IPS-18c (cell line): ENCODE measurements around the gene MICALL1.
"Not testable (repeated sequence)": the region's sequence is repeated elsewhere in the genome, so short reads cannot be mapped to it uniquely, and the experiment has no call there.

Experiments used
- H3K4me3 ChIP-seq: 2 replicates; pipeline ENCODE4 v1.7.0; 2013; ENCODE audit warnings: low read depth, mild to moderate bottlenecking, low read length, moderate library complexity; ENCODE audit not compliant: insufficient read depth
- H3K9me3 ChIP-seq: one replicate; pipeline ENCODE4 v1.6.1; 2013; ENCODE audit warnings: mild to moderate bottlenecking, low read length, moderate library complexity; ENCODE audit not compliant: control insufficient read depth, insufficient read depth

The MICALL1 gene

DNA sequence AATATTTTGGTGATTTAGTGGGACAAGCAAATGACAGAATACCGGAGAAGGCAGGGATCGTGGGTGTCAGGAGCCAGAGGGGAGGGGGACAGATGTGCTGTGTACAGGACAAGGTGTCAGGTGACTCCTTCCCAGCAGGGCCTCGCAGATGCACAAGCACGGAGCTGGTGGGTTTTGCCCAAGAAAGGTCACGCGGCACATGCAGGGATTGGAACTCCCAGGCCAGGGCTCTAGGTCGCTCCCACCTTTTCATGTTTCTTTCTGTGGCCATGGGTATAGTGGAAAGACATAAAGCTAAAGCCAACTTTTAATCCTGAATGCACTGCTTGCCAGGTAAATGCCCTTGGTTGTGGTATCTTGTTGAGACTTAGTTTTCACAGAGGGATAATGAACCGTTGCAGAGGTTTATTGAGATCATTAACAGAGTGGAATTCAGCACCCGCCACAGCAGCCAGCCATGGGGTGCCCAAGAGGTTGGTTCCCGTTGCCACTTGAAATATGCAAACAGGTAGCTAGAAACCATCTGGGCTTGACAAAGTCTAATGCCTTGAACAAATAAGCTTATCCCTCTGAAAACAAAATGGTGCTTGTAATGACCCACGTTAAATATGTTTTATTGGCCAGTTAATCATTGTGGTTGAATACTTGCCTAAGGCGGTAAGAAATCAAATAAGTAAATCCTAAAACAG lies 37.2 kb downstream of the MICALL1 start:
- H3K4me3 ChIP-seq: no peak overlapping the region
- no peaks in the 10 kb centered on the region for H3K9me3 ChIP-seq

DNA sequence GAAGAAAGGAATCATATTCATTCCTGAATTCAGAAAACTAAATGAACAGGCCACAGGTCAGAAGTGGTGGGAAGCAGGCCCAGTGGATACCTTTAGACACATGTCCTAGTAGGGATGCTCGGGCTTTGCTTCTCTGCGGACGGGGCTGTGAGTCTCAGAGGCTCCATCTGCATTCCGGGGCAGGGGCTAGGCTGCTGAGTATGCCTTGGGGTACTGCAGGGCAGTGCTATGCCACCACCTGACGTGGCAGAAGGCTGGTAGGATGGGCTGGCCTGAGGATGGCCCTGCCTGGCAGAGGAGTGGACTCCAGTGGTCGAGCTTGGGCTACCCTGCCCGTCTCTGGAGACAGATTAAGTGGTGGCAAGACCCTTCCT lies 37.7 kb downstream of the MICALL1 start:
- H3K4me3 ChIP-seq: no peak overlapping the region

DNA sequence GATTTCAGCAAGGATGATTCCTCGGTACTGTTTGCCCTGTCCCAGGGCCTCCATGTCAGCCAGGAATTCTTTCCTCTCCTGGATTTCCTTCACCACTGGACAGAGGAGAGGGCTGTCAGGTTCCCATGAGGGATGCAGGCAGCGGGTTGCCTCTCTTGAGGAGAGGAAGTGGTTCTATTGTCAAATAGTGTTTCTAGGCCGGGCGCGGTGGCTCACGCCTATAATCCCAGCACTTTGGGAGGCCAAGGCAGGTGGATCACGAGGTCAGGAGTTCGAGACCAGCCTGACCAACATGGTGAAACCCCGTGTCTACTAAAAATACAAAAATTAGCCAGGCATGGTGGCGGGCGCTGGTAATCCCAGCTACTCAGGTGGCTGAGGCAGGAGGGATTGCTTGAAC lies 38.3 kb downstream of the MICALL1 start:
- H3K4me3 ChIP-seq, H3K9me3 ChIP-seq: not testable (repeated sequence)

More for the DNA sequence above, 37.7 kb downstream of the MICALL1 start:
- no peaks in the 10 kb centered on the region for H3K9me3 ChIP-seq

DNA sequence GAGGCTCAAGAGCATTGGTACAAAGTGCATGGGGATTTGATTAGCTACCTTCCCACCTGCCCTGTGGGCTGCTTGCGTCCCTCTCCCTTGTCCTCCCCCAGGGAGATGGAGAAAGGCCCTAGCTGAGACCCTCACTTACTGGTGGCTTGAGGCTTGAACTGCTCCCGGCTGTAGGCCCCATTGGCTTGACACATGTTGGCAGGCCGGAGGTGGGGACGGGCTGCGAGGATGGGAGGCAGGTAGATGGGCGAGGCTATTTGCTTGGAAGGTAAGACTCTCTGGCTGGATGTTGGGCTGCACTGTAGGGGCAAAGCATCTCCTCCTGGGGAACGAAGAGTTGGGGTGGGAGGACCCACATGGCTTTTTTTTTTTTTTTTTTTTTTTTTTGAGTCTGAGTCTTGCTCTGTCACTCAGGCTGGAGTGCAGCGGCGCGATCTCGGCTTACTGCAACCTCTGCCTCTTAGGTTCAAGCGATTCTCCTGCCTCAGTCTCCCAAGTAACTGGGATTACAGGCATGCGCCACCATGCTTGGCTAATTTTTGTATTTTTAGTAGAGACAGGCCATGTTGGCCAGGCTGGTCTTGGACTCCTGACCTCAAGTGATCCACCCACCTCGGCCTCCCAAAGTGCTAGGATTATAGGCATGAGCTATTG lies 41.2 kb downstream of the MICALL1 start:
- not testable (repeated sequence) for H3K9me3 ChIP-seq

DNA sequence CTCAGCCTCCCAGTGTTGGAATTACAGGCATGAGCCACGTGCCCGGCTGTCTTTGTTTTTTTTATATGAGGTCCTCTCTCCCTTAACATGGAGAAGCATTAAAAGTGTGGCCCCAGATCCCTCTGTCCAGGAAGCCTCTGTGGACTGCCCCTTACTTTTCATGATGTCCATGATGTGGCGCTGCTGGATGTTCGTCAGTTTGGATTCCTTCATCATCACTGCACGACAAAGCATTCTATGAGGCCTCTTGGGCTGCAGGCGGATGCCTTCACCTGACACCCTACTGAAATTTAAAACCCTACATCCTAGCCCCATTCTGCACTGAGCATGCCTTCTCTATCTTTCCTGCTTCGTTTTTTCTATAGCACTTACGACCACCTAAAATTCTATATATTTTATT lies 45.2 kb downstream of the MICALL1 start:
- no peaks in the 10 kb centered on the region for H3K9me3 ChIP-seq
- no peak overlapping the region for H3K4me3 ChIP-seq

More for the DNA sequence above, 41.2 kb downstream of the MICALL1 start:
- not testable (repeated sequence) for H3K4me3 ChIP-seq

DNA sequence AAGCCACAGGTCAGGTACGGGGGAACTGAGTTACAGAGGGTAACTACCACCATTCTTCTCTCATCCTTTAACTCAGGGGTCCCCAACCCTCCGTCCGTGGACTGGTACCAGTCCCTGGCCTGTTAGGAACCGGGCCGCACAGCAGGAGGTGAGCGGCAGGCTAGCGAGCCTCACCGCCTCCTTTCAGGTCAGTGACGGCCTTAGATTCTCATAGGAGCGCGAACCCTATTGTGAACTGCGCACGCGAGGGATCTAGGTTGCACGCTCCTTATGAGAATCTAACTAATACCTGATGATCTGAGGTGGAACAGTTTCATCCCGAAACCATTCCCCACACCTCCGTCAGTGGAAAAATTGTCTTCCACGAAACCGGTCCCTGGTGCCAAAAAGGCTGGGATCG lies 46.5 kb downstream of the MICALL1 start:
- peak overlapping the region; percentile 99 for H3K4me3 ChIP-seq
- H3K9me3 ChIP-seq: not testable (repeated sequence)

DNA sequence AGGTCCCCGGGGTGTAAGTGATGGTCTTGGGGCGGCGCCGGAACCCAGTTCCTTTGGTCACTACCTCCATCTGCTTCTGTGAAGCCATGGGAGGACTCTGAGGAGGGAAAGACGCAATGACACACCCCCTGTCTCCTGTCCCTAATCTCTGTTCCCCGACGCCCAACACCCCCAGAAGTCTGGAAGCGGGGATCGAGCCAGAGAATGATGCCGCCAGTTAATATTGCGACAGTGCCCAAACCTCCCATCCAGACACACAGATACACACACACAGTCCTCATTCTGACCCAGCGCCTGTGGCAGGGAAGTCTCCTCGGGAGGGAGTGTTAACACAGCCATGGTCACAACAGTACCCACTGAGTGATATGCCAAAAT lies 47.0 kb downstream of the MICALL1 start:
- H3K4me3 ChIP-seq: peak overlapping the region; percentile 99
- no peaks in the 10 kb centered on the region for H3K9me3 ChIP-seq

DNA sequence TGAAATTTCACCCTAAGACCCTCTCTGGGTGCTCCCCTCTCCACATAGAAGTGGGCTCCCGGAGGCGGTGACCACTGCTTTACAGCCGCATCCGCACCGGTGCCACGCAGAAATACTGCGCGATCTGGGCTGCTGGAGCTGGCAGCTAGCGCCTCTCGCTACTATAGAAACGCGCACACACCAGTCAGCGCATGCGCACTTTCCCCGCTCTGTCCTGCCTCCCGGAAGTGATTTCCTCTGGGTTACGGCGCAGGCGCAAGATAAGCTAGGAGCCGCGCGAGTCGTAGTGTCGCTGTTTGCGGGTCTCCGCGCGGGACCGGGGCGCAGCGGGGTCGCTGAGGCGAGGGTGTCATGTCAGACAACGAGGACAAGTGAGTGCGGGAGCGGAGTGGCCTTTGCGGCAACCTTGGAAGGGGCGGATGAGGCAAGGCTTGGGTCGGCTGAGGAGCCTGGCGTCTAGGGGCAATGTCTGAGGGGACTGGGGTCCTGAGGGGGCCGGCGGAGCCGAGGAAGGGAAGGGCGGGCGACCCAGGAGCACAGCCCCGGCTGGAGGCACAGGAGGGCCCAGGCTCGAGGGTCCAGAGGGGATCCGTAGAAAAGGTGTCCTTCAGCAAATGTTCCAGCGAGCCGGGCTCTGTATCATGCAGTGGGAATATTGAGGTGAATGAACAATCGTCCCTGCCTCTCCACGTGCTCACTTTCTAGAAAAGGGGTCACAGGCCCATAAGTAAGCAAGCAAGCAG lies 47.5 kb downstream of the MICALL1 start, which contains the start of the genes C22orf23 and POLR2F:
Gene C22orf23, minus strand, starts transcription at position 165 of the 743 bp plus-strand sequence. CDS start 452 bp downstream, outside the sequence.
Gene POLR2F, plus strand, starts transcription at position 263 of the 743 bp plus-strand sequence. Its CDS starts 89 bp downstream, at position 352.
- H3K4me3 ChIP-seq: peak within 1 kb of the TSS; percentile 99

DNA sequence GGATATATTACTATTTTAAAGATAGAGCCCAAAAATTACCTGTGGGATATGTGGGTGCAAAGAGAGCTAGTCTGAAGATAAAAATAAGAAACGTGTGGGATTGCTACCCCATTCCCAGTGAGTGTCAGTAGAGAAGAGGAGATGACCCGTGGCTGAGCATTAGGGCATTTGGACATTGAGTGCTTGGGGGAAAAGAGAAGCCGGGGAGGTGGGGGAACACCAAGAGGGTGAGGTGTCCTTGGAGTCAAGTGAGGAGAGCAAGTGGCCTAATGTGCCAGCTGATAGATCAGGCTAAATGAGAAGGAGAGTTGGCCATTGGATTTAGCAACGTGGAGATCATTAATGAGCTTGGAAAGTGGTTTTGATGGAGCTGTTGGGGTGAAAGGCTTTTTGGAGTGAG lies 48.6 kb downstream of the MICALL1 start:
- H3K4me3 ChIP-seq: peak overlapping the region; percentile 99; the same call in 1 of the 2 replicates
- H3K9me3 ChIP-seq: no peaks in the 10 kb centered on the region

More for the DNA sequence above, 47.5 kb downstream of the MICALL1 start, which contains the start of the genes C22orf23 and POLR2F:
- H3K9me3 ChIP-seq: no peaks in the 10 kb centered on the region

DNA sequence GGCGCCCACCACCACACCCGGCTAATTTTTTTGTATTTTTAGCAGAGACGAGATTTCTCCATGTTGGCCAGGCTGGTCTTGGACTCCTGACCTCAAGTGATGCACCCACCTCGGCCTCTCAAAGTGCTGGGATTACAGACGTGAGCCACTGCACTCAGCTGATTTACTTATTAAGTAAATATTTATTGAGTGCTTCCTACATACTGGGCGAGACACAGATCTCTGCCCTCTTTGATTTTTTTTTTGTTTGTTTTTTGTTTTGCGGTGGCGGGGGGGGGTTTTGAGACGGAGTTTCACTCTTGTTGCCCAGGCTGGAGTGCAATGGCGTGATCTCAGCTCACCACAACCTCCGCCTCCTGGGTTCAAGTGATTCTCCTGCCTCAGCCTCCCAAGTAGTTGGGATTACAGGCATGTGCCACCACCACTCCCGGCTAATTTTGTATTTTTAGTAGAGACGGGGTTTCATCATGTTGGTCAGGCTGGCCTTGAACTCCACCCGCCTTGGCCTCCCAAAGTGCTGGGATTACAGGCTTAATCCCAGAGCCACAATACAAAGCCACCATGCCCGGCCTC lies 49.8 kb downstream of the MICALL1 start:
- H3K4me3 ChIP-seq, H3K9me3 ChIP-seq: not testable (repeated sequence)

DNA sequence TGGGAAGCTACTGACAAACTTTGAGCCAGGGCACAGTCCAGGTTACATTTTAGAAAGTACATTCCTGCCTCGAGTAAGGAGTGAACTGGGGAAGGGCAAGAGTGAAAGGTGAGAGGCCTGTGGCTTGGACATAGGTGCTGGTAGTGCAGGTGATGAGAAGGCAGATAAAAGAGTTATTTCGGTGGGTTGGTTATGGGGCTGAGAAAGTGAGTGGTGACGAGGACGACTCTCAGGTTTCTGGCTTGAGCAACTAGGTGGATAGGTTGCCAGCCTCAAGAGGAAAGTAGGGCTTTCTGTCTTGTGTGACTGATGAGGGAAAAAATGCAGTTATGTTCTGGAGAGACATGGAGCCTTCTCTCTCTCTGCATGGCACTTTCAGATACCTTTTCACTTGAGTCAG lies 51.1 kb downstream of the MICALL1 start:
- H3K4me3 ChIP-seq: no peak overlapping the region
- H3K9me3 ChIP-seq: no peaks in the 10 kb centered on the region

DNA sequence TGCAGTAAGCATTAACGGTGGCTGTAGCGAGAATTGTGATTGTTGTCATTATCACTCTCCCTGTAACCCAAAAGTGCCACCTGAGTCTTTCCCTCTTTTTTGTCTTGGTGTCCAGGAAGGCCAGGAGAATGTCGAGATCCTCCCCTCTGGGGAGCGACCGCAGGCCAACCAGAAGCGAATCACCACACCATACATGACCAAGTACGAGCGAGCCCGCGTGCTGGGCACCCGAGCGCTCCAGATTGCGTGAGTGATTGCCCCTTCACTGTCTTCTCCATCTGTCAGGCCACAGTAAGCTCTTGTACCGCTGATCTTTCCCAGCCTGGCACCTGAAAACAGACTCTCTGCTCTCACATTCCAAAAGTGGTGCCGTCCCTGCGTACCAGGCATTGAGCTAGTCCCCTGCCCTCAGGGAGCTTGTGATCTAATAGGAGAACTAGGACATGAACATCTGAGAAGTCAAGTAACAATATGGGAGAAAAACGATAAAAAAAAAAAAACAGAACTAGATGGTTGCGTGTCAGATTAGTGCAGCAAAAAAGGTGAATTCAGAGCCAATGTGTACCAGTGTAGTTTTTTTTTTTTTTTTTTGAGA lies 53.2 kb downstream of the MICALL1 start:
- Histone ChIP-seq H3K4me3 (no peak overlapping the region), H3K9me3 (no peaks in the 10 kb centered on the region)

DNA sequence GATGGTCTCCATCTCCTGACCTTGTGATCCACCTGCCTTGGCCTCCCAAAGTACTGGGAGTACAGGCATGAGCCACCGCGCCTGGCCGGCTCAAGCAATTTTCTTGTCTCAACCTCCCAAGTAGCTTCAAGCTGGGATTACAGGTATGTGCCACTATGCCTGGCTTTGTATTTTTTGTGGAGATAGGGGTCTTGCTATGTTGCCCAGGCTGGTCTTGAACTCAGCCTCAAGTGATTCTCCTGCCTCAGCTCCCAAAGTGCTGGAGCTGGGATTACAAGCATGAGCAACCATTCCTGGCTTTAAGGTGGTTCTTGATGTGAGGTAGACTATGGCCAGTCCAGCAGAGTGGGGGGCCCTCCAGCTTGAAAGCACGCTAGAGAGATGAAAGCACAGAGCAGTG lies 55.0 kb downstream of the MICALL1 start:
- H3K9me3 ChIP-seq: no peaks in the 10 kb centered on the region

DNA sequence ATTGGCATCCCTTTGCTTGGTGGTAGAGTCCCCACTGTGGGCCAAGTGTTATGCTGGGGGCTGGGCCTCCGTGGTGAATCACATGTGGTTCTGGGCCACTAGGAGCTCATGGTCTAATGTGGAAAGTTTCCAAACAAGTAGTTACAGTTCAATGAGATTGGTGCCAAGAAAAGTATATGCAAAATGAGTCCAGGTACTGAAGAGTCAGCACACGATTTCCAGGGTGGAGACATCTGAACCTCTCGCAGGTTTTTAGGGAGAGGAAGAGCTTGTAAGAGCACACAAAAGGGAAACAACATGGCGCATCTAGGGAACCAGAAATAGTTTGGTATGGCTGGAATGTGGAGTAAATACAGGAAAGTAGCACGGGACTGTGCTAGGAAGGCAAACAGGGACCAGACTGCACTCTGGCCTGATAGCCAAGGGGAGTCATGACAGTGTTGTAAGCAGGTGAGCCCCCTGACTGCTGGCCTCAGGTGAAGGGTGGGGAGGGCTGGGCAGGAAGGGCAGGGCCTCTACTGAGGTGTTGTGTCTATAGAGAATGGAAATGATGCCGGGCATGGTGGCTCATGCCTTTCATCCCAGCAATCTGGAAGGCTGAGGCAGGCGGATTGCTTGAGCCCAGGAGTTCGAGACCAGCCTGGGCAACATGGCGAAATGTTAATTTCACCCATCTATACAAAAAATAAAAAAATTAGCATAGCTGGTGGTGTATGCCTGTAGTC lies 60.0 kb downstream of the MICALL1 start:
- H3K9me3 ChIP-seq: no peaks in the 10 kb centered on the region
- H3K4me3 ChIP-seq: no peak overlapping the region

More for the DNA sequence above, 55.0 kb downstream of the MICALL1 start:
- H3K4me3 ChIP-seq: no peak overlapping the region

DNA sequence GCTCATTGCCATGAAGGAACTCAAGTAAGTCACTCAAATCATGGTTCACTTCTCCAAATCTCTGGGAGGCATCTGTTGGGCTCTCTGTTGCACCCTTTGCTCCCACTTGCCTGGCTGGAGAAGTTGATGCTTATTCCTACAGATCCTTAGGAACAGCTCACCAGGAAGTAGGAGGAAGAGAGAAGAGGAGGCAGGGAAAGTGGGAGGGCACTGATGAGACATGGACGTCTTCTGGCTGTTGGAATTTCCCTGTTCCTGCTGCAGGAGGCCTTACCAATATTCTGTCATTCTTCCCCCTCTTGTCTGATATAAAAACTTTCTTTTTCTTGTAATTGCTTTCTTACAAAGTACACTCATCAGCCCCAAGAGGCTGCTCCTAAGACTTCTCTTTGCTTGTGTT lies 61.0 kb downstream of the MICALL1 start:
- no peaks in the 10 kb centered on the region for H3K9me3 ChIP-seq
- no peak overlapping the region for H3K4me3 ChIP-seq

DNA sequence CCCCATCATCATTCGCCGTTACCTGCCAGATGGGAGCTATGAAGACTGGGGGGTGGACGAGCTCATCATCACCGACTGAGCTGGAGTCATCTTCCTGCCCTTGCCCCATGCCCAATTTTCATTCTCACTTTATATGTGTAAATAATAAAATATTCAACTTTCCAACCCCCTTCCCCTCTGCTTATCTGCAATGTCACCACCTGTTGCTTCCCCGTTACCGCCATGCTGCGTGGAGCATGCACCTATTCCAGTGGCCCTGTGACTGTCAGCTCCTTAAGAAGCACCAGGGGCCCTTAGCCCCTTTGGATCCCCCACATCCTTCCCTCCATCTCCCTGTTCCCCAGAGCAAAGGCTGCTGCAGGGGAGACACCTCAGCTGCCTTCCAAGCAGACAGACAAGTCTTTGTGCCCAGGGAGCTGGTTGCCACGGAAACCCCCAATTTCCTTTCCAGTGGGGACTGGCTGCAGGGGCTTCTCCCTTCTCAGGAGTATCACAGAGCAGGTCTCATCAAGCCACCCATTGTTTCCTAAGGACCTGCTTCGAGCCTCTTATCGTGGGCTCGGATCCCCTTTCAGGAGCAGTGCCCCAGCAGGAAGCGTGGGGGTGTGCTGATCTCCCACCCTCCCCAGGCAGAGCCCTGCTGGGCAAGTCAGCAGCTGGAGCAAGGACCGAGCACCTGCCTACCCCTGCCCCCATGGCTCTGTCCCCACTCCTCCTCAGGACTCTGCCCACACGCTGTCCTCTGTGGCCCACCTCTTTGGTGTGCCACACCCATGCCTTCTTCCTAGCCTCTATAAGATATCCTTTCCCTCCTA lies 61.7 kb downstream of the MICALL1 start:
- Histone ChIP-seq H3K4me3 (no peak overlapping the region), H3K9me3 (no peaks in the 10 kb centered on the region)
